HEK293 (cell line): Measurements from ENCODE around the gene CLTCL1.

ENCODE experiments used
- CTCF ChIA-PET: fragments of 350-600 bp; formaldehyde crosslinking; extraction: SDS; loops from one replicate; lab custom pipeline; 2021; ENCODE audit warnings: antibody characterized with exemption; lab: Yijun Ruan, JAX
- POLR2A ChIA-PET: fragments of 300-600 bp; formaldehyde crosslinking; extraction: SDS; loops from one replicate; lab custom pipeline; 2020; ENCODE audit warnings: antibody characterized with exemption, inconsistent platforms; lab: Yijun Ruan, JAX
- H3K27ac ChIP-seq: fragments of 200-500 bp; sonication (Bioruptor generic); 2 replicates; pipeline ENCODE4 v1.5.1; 2014; ENCODE audit warnings: low read depth, low read length, control low read depth, inconsistent platforms; ENCODE audit errors: extremely low read depth
- H3K36me3 ChIP-seq, 2 experiments: fragments of 200-500 bp in 1 of 2; sonication (Bioruptor generic) in 1 of 2; 1 replicate in 1 of 2; 2 replicates in 1 of 2; pipeline ENCODE4 v1.5.1; 2014 to 2017; ENCODE audit warnings: inconsistent platforms in 2 of 2, low read length in 2 of 2; ENCODE audit not compliant: control insufficient read depth in 2 of 2, insufficient read depth in 1 of 2
- H3K4me1 ChIP-seq: fragments of 200-500 bp; sonication (Bioruptor generic); 2 replicates; pipeline ENCODE4 v1.5.1; 2014; ENCODE audit warnings: mild to moderate bottlenecking, low read length, inconsistent platforms; ENCODE audit not compliant: control insufficient read depth, insufficient read depth
- H3K4me3 ChIP-seq: 2 replicates; pipeline ENCODE4 v1.5.1; 2011; ENCODE audit warnings: low read depth, mild to moderate bottlenecking, control low read depth, low read length, moderate library complexity
- H3K9me3 ChIP-seq: fragments of 200-500 bp; sonication (Bioruptor generic); 2 replicates; pipeline ENCODE4 v1.5.1; 2014; ENCODE audit warnings: low read depth, low read length, inconsistent platforms; ENCODE audit not compliant: control insufficient read depth, insufficient read depth
- BCL11B ChIP-seq: fragments of 450-650 bp; formaldehyde crosslinking; IDR thresholded peaks from 2 replicates; pipeline ENCODE4 v1.5.1; 2016; ENCODE audit warnings: low read depth, missing biosample characterization, missing genetic modification characterization
- OSR2 ChIP-seq: fragments of 450-650 bp; formaldehyde crosslinking; IDR thresholded peaks from 2 replicates; pipeline ENCODE4 v1.5.1; 2016; ENCODE audit warnings: missing biosample characterization, missing genetic modification characterization
- PATZ1 ChIP-seq: fragments of 450-650 bp; formaldehyde crosslinking; IDR thresholded peaks from 2 replicates; pipeline ENCODE4 v1.5.1; 2016; ENCODE audit warnings: missing biosample characterization, missing genetic modification characterization
- SCRT2 ChIP-seq: fragments of 450-650 bp; formaldehyde crosslinking; IDR thresholded peaks from 2 replicates; pipeline ENCODE4 v1.5.1; 2016; ENCODE audit warnings: missing biosample characterization, missing genetic modification characterization
- TSHZ1 ChIP-seq: fragments of 450-650 bp; formaldehyde crosslinking; IDR thresholded peaks from 2 replicates; pipeline ENCODE4 v1.5.1; 2016; ENCODE audit warnings: missing biosample characterization, missing genetic modification characterization, borderline replicate concordance
- YY2 ChIP-seq: fragments of 450-650 bp; formaldehyde crosslinking; IDR thresholded peaks from 2 replicates; pipeline ENCODE4 v1.5.1; 2016; ENCODE audit warnings: missing biosample characterization, missing genetic modification characterization
- ZBTB1 ChIP-seq: fragments of 450-650 bp; formaldehyde crosslinking; IDR thresholded peaks from 2 replicates; pipeline ENCODE4 v1.5.1; 2016; ENCODE audit warnings: missing biosample characterization, missing genetic modification characterization
- ZBTB17 ChIP-seq: fragments of 450-650 bp; formaldehyde crosslinking; IDR thresholded peaks from 2 replicates; pipeline ENCODE4 v1.5.1; 2016; ENCODE audit warnings: missing biosample characterization, missing genetic modification characterization
- ZFP37 ChIP-seq: fragments of 450-650 bp; formaldehyde crosslinking; IDR thresholded peaks from 2 replicates; pipeline ENCODE4 v1.5.1; 2016; ENCODE audit warnings: missing biosample characterization, missing genetic modification characterization
- ZNF121 ChIP-seq: fragments of 450-650 bp; formaldehyde crosslinking; IDR thresholded peaks from 2 replicates; pipeline ENCODE4 v1.5.1; 2016; ENCODE audit warnings: missing biosample characterization, missing genetic modification characterization
- ZNF140 ChIP-seq: fragments of 450-650 bp; formaldehyde crosslinking; IDR thresholded peaks from 2 replicates; pipeline ENCODE4 v1.5.1; 2016; ENCODE audit warnings: missing biosample characterization, missing genetic modification characterization
- ZNF211 ChIP-seq: fragments of 450-650 bp; formaldehyde crosslinking; IDR thresholded peaks from 2 replicates; pipeline ENCODE4 v1.5.1; 2016; ENCODE audit warnings: low read depth, missing biosample characterization, missing genetic modification characterization
- ZNF311 ChIP-seq: fragments of 450-650 bp; formaldehyde crosslinking; IDR thresholded peaks from 2 replicates; pipeline ENCODE4 v1.5.1; 2017; ENCODE audit warnings: missing biosample characterization, missing genetic modification characterization, borderline replicate concordance
- ZNF366 ChIP-seq: fragments of 450-650 bp; formaldehyde crosslinking; conservative IDR thresholded peaks from 2 replicates; pipeline ENCODE4 v1.5.1; 2016; ENCODE audit warnings: missing biosample characterization, missing genetic modification characterization
- ZNF37A ChIP-seq: fragments of 450-650 bp; IDR thresholded peaks from 2 replicates; pipeline ENCODE4 v1.5.1; 2018; ENCODE audit warnings: missing biosample characterization, missing genetic modification characterization
- ZNF629 ChIP-seq: fragments of 450-650 bp; formaldehyde crosslinking; IDR thresholded peaks from 2 replicates; pipeline ENCODE4 v1.5.1; 2017; ENCODE audit warnings: missing biosample characterization, missing genetic modification characterization
- ZNF701 ChIP-seq: fragments of 450-650 bp; formaldehyde crosslinking; IDR thresholded peaks from 2 replicates; pipeline ENCODE4 v1.5.1; 2016; ENCODE audit warnings: missing biosample characterization, missing genetic modification characterization
- ZXDB ChIP-seq: fragments of 450-650 bp; formaldehyde crosslinking; IDR thresholded peaks from 2 replicates; pipeline ENCODE4 v1.5.1; 2016; ENCODE audit warnings: missing biosample characterization, missing genetic modification characterization

CLTCL1 gene

GRCh38 chr22:19271856-19272535, 19.5 kb downstream of the CLTCL1 start:
- H3K27ac ChIP-seq = no peak overlapping the region
- peaks cover 0 to 7% of the 10 kb centered on the region in 2 experiments; a peak in 2 of 3 replicates for H3K36me3 ChIP-seq
- no peaks in the 10 kb centered on the region for H3K9me3 ChIP-seq
- ChIA-PET CTCF (no interaction called here), POLR2A (interaction anchor here (1.1 kb wide), 1 partner anchor 19 kb away, joined by 7 read pairs; the partner anchor contains the start of gene CLTCL1)
- no peak overlapping the region for H3K4me3 ChIP-seq
- 0 out of 2 replicates have a peak, but pooled peaks cover 6% of the 10 kb centered on the region for H3K4me1 ChIP-seq
- TF ChIP-seq SCRT2 (tag by site-specific recombination) = peak; percentile 56; the same call in 1 of the 2 replicates
- peak; percentile 84 for TF ChIP-seq OSR2
- peak; percentile 39; the same call in 1 of the 2 replicates for TF ChIP-seq ZNF366 (tag by site-specific recombination)
- TF ChIP-seq ZNF211 (tag by site-specific recombination) = no peak
- TF ChIP-seq ZNF629 (tag by site-specific recombination) = 0 out of 2 replicates have a peak, but pooled peaks have one; percentile 41
- no peak for TF ChIP-seq ZNF701
- TF ChIP-seq ZBTB1 = no peak
- peak; percentile 68 for TF ChIP-seq ZBTB17 (tag by site-specific recombination)
- peak; percentile 58 for TF ChIP-seq ZNF121 (tag by site-specific recombination)
- TF ChIP-seq TSHZ1 = peak; percentile 42; the same call in 1 of the 2 replicates
- no peak for TF ChIP-seq BCL11B
- peak; percentile 54; the same call in 1 of the 2 replicates for TF ChIP-seq ZXDB (tag by site-specific recombination)

GRCh38 chr22:19271273-19271855, 20.2 kb downstream of the CLTCL1 start:
- TF ChIP-seq YY2 (no peak), ZFP37 (tag by site-specific recombination) (no peak), PATZ1 (tag by site-specific recombination) (no peak), ZNF37A (no peak), ZNF311 (tag by site-specific recombination) (no peak), ZNF140 (tag by site-specific recombination) (no peak)
- TF ChIP-seq, all 188 proteins: peak for 0
- Histone ChIP-seq H3K27ac (no peak overlapping the region), H3K4me3 (no peak overlapping the region), H3K9me3 (no peaks in the 10 kb centered on the region), H3K4me1 (0 out of 2 replicates have a peak, but pooled peaks cover 6% of the 10 kb centered on the region), H3K36me3 (peaks cover 0 to 7% of the 10 kb centered on the region in 2 experiments; a peak in 2 of 3 replicates)
- ChIA-PET POLR2A (no interaction called here), CTCF (interaction anchor here (1.6 kb wide), 1 partner anchor 15 kb away, joined by 3 read pairs; no protein-coding TSS in a partner anchor)
